SJCRH30 (cell line): ENCODE data around the gene CACNA1C. TPM values are rescaled to one million over a fixed set of nuclear protein-coding genes. Genes with fewer than 3 reads are reported as not detected.
A peak's percentile ranks its signal among the peaks of the same experiment; 100 is the strongest.

Source experiments
- DNase-seq, 2 experiments: peaks; one replicate each; pipeline ENCODE4 v3.0.0-alpha.2; 2015 to 2020
- H3K27ac ChIP-seq: fragments of 250-450 bp; sonication (Bioruptor Pico); 2 replicates; pipeline ENCODE4 v1.5.1; 2020; ENCODE audit warnings: mild to moderate bottlenecking, moderate library complexity
- H3K27me3 ChIP-seq: fragments of 250-450 bp; sonication (Bioruptor Pico); 2 replicates; pipeline ENCODE4 v1.5.1; 2020; ENCODE audit warnings: mild to moderate bottlenecking, moderate library complexity
- H3K36me3 ChIP-seq: fragments of 250-450 bp; sonication (Bioruptor Pico); 2 replicates; pipeline ENCODE4 v1.5.1; 2020; ENCODE audit warnings: mild to moderate bottlenecking, moderate library complexity
- H3K4me1 ChIP-seq: fragments of 250-450 bp; sonication (Bioruptor Pico); 2 replicates; pipeline ENCODE4 v1.5.1; 2020; ENCODE audit warnings: mild to moderate bottlenecking, moderate library complexity
- H3K4me3 ChIP-seq: fragments of 250-450 bp; sonication (Bioruptor Pico); 2 replicates; pipeline ENCODE4 v1.5.1; 2020; ENCODE audit warnings: mild to moderate bottlenecking, moderate library complexity
- H3K9me3 ChIP-seq: fragments of 250-450 bp; sonication (Bioruptor Pico); replicated peaks from 2 replicates; pipeline ENCODE4 v1.5.1; 2020; ENCODE audit warnings: mild to moderate bottlenecking, moderate library complexity
- total RNA-seq: library from RNA; depleted of rRNA; stranded (reverse); fragments of >200 nt; shearing (Covaris generic); gene quantifications from 2 replicates; pipeline ENCODE4 v1.2.3, GENCODE V29; 2014

The CACNA1C gene
- total RNA-seq, 1 experiment from 2014 or later: not detected

DNA sequence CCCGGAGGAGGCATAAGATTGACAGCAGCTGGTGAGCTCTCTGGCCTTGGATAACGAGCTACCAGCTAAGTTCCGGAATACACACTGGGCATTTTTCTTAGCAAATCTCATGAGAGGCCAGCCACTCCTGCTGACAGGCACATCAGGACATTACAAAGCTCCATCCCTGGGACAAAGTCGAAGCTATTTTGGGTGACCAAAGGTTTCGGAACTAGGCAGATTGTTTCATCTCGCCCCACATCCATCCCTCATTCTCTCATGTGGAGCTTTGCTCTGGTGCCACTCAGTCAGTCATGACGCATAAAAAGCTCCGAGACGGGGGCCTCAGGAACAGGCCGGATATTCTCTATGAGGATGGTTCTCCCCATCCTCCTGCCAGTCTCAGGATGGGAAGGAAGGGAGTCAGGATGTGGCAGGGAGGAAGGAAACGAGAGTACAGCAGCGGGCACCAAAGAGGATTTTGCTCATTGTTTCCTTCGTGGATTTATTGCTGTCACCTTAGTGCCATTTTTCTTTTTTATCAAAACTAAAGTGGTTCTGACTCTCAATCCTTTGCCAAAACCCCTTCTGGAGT, 488.9 kb downstream of the CACNA1C start:
- H3K9me3 ChIP-seq: no peaks in the 10 kb centered on the region
- H3K4me3 ChIP-seq: no peak overlapping the region
- H3K4me1 ChIP-seq: no peaks in the 10 kb centered on the region
- no peak overlapping the region for H3K27ac ChIP-seq
- H3K27me3 ChIP-seq: peaks cover 4% of the 10 kb centered on the region; the same call in 1 of the 2 replicates
- peak in 1 of 2 experiments; percentile 7 for DNase-seq
- H3K36me3 ChIP-seq: no peaks in the 10 kb centered on the region

DNA sequence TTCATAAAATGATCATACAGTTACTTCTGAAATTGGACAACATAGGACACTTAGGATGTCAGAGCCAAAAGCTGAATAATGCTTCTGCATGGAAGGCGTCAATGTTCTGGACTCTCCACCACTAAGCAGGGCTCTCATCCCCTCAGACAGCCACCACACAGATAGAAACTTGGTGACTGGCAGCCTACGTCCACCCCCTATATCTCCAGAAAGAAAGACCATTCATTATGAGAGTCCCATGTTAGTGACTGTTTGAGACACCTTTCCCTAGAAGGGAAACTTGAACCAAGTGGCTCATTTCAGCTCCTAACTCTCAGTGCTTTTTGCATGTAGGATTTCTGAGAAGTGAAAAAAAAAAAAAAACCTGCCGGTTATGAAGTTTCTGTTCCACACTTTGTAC, 491.0 kb downstream of the CACNA1C start:
- Histone ChIP-seq H3K36me3 (no peaks in the 10 kb centered on the region), H3K9me3 (no peaks in the 10 kb centered on the region), H3K27ac (no peak overlapping the region), H3K4me3 (no peak overlapping the region), H3K27me3 (peaks cover 13% of the 10 kb centered on the region), H3K4me1 (no peaks in the 10 kb centered on the region)
- DNase-seq: no peak

DNA sequence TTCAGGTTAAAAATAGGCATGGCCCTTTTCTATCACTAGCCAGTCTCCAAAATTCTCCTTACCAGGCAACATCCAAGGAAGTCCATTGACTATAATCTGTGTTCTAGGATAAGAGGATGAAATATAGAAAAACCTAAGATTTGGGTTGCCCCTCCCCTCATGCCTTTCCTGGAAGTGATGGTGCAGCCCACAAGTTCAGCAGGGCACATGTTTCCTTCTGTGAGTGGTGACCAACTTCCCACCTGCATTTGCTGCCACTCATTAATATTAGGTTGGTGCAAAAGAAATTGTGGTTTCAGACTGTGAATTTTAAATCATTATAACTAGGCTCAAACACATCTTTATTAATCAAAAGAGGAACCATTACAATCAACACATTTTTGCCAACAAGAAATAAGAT, 491.4 kb downstream of the CACNA1C start:
- Histone ChIP-seq H3K27ac (no peak overlapping the region), H3K4me1 (no peaks in the 10 kb centered on the region), H3K27me3 (peaks cover 13% of the 10 kb centered on the region), H3K9me3 (no peaks in the 10 kb centered on the region), H3K36me3 (no peaks in the 10 kb centered on the region), H3K4me3 (no peak overlapping the region)
- DNase-seq: no peak

DNA sequence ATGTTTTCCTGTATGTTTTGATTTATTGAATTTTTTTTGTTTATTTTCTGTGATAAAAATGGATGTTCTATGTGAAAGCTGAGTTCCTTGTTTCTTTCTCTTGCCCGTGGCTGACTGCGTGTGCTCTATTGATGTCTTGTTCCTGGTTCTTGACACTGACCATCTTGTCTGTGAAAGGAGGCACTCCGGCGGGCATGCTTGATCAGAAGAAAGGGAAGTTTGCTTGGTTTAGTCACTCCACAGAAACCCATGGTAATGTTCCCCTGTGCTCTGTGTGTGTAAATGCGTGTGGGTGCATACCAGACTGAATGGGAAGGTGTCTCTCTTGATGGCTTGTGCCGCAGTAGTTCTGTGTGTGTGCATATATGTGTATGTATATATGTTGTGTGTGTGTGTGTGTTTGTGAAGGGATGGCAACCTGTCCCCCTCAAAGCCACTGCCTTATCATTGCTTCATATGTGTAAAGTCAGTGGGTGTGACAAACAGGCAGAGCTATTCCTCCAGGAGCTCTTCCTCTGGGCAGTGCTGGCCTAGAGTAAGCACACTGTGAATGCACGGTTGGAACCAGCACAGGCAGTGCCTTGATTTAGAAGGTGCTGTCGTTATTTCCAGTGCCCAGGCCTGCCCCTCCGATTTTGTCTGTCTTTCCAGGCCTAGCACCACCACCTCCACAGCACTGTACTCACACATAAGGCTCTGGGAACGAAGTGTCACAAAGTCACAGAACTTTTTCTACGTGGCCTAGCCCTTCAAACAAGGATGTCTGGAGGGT, 494.7 kb downstream of the CACNA1C start:
- Histone ChIP-seq H3K4me3 (no peak overlapping the region), H3K9me3 (no peaks in the 10 kb centered on the region), H3K4me1 (no peaks in the 10 kb centered on the region), H3K27me3 (peaks cover 30% of the 10 kb centered on the region), H3K36me3 (no peaks in the 10 kb centered on the region), H3K27ac (no peak overlapping the region)
- DNase-seq: no peak

DNA sequence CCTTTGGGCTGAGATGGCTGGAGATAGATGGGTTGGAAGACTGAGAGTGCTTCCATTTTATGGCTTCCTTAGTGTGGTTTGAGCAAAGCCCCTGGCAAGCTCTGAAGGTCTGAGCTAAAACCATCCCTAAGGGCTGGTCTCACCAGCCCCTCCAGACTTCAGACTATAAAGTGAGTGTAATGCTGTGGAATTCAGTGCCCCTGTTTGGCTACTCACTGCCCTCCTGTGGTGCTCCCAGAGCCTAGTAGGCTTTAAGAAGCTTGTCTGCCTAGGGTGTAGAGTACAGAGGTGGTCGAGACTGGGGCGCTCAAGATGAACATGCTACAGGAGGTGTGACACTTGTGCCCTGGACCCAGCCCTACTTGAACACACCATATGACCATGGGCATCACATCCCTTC, 495.3 kb downstream of the CACNA1C start:
- peaks cover 36% of the 10 kb centered on the region for H3K27me3 ChIP-seq
- no peak for DNase-seq

DNA sequence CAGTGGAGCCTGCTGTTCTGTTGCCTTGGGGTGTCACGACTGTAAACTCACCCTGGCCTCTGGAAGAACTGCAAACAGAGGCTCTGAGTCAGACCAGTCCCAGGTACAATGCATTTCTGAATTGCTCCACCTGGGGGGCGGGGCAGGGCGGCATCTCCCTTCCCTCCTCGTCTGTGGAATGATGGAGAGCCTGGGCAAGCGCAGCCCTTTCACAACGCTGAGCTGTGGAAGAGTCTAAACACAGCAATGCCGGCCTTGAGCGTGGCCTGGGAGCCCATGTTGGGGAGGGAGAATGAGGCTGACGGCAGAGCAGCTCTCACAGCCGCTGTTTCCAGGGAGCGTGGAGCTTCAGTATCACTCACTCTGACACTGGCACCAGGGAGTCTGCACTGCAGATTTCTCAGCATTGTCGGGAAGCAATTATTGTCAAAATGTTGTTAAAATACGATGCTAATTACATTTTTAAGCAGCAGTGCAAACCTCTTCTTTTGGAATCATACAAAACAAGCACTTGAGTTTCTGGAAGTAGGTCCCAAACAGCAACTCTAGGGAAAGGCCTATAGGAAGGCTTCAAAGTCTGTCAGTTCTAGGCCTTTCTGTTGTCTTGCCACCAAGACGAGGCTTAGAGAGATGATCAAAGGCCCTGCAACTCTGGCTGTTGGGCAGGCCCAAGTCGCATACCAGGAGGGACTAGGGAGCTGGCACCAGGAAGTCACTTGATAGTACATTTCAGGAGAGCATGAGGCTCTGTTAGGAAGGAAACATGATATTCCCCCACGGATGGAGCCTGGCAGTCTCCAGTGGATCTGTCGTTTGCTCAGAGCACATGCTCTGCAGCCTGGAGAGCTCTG, 498.0 kb downstream of the CACNA1C start:
- Histone ChIP-seq H3K27me3 (peaks cover 51% of the 10 kb centered on the region), H3K4me1 (no peaks in the 10 kb centered on the region), H3K27ac (no peak overlapping the region), H3K9me3 (no peaks in the 10 kb centered on the region), H3K4me3 (no peak overlapping the region), H3K36me3 (no peaks in the 10 kb centered on the region)
- no peak for DNase-seq

More for the DNA sequence above, 495.3 kb downstream of the CACNA1C start:
- Histone ChIP-seq H3K27ac (no peak overlapping the region), H3K4me3 (no peak overlapping the region), H3K36me3 (no peaks in the 10 kb centered on the region), H3K9me3 (no peaks in the 10 kb centered on the region), H3K4me1 (no peaks in the 10 kb centered on the region)

DNA sequence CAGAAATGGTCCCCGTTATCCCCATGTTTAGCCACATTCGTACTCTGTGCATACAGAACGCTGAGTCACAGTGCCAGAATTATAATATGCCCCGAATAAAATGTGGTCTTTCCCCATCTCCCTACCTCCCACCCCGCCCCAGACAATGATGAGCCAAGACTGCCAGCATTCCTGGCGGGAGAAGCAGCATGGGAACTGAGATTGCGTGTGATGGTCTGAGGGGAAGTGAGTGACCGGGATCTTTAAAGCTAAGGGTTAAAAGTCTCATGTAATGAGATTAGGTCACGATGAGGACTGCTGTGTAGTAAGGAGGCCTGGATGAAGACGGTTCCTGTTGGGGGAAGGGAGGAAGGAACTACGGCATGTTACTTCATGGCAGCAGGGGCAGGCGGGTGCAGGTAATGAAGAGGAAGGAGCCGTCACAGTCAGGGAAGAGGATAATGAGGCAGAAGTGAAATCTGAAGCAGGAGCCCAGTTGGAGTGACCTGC, 498.7 kb downstream of the CACNA1C start:
- DNase-seq: no peak
- Histone ChIP-seq H3K4me1 (no peaks in the 10 kb centered on the region), H3K27me3 (peaks cover 54% of the 10 kb centered on the region)

DNA sequence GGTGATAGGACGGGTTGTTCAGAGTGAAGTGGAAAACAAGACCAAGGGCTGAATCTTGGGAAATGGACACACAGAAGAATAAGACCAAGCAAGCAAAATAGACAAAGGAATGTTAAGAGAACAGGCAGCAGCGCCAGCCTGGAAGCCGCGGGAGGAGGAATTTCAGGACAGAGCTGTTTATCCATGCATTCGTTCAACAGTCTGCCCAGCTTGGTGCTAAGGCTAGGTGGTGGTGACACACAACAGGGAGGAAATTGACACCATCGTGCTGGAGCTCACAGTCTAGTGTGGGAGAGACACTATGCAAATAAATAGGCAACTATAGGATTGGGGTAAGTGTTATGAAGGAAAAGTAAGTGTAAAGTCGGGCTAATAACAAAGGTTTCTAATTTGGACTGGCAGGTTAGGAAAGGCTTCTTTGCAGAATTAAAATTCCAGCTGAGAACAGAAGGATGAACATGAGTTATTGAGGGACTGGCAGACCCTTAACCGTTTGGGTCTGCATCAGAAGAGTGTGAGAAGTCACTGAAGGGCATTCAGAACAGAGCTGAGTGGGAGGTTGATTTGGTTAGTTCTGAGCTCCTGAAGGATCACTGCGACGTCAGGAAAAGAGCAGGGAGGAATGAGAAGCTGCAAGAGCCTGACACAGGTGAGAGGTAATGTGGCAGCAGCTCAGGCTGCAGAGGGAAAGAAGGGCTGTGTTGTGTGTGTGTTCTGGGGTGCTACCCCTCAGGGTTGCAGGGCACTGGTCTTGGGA, 499.4 kb downstream of the CACNA1C start:
- no peak overlapping the region for H3K27ac ChIP-seq
- H3K4me1 ChIP-seq: no peaks in the 10 kb centered on the region
- H3K36me3 ChIP-seq: no peaks in the 10 kb centered on the region
- no peak for DNase-seq
- H3K4me3 ChIP-seq: no peak overlapping the region
- peaks cover 60% of the 10 kb centered on the region for H3K27me3 ChIP-seq
- H3K9me3 ChIP-seq: no peaks in the 10 kb centered on the region

More for the DNA sequence above, 498.7 kb downstream of the CACNA1C start:
- H3K4me3 ChIP-seq: no peak overlapping the region
- H3K27ac ChIP-seq: no peak overlapping the region
- no peaks in the 10 kb centered on the region for H3K36me3 ChIP-seq
- H3K9me3 ChIP-seq: no peaks in the 10 kb centered on the region

DNA sequence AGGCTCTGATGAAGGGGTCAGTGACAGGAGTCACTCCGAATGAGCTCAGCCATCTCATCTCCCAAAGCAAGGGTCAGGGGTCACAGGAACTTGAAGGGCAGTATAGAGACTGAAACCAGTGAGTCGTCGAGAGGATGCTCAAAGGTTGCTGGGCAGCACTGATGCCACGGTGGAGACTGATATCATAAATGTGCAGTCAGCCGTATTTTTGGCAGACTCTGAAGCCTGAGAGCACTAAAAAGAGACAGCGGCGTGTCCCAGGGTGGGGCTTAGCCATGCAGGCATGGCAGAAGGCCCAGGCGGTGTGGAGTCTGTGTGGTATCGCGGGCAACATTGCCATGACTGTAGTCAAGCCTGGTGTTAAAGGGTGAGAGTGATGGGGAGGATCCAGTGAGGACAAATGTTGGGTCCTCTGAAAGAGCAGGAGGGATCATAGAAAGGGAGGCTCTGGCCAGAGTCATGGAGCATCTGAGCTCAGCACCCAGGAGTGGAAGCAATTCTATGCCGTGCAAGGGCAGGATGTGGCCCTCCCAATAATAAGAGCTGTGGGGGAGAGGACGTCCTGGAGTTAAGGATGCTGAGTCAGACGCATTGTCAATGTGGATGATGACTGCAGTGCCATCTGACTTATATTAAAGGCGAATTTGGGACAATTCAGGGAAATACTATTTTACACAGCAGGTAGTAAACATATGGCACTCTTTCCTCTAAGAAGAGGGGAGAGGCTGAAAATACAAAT, 500.8 kb downstream of the CACNA1C start:
- Histone ChIP-seq H3K4me1 (no peaks in the 10 kb centered on the region), H3K27ac (no peak overlapping the region), H3K4me3 (no peak overlapping the region), H3K27me3 (peaks cover 51% of the 10 kb centered on the region), H3K9me3 (no peaks in the 10 kb centered on the region), H3K36me3 (no peaks in the 10 kb centered on the region)
- DNase-seq: no peak

DNA sequence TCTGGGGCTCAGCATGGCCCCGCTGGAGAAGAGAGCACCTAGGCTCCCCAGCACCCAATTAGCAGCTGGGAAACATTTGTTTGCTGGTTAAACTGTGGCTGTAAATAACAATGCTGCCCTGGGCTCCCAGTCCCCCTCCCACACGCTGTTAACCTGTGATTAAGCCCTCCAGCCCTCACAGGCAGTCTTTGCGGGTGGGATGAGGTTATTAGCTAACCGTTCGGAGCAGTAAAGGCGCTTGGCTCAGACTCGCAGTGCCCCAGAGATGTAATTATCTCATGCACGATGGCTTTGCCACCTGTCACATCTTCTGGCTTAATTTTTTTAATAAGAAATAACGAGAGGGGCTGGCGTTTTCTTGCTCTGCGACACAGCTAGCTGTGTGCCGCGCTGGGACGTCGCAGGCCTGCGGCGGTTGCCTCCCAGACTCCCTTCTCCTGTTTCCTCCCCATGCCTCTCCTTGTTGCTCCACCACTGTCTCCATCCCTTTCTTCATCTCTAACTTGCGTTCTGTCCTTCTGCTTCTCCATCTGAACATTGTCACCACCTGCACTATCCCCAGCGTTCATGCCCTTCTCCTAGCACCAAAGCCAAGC, 502.8 kb downstream of the CACNA1C start:
- H3K27ac ChIP-seq: no peak overlapping the region
- DNase-seq: no peak
- peaks cover 46% of the 10 kb centered on the region for H3K27me3 ChIP-seq
- H3K4me3 ChIP-seq: no peak overlapping the region
- no peaks in the 10 kb centered on the region for H3K9me3 ChIP-seq
- no peaks in the 10 kb centered on the region for H3K36me3 ChIP-seq
- H3K4me1 ChIP-seq: no peaks in the 10 kb centered on the region

DNA sequence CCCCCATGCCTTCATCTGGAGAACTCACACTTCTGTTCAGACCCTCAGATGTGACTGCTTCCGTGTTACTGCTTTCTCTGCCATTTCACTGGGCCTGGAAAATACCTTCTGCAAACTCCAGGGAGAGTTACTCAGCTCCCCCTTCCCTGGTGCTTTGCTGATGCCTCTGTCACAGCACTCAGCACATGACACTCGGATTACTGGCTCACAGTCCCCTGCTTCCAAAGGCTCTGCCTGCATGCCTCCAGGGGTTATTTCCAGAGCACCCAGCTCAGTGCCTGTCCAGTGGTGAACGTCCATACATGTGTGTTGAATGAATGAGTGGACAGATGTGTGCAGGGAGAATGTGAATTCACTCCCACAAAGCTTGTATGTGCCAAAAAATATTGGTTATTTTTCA, 504.8 kb downstream of the CACNA1C start:
- no peak overlapping the region for H3K27ac ChIP-seq
- no peaks in the 10 kb centered on the region for H3K9me3 ChIP-seq
- DNase-seq: no peak
- no peaks in the 10 kb centered on the region for H3K36me3 ChIP-seq
- H3K4me3 ChIP-seq: no peak overlapping the region
- H3K4me1 ChIP-seq: no peaks in the 10 kb centered on the region
- H3K27me3 ChIP-seq: peaks cover 33% of the 10 kb centered on the region

DNA sequence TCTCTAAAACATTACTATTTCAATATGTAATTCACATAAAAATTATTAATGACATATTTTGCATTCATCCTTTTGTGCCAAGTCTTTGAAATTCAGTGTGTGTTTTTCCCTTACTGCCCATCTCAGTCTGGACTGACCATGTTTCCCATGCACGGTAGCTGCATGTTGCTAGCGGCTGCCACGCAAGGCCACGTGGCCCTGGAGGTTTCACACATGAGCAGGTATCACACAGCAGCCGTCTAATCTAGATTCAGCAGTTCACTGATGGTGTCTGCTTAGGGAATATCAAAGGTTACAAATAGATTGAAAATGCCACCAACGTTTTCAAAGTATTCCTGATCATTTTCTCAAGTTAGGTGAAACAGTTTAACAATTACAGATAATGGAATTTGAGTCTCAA, 507.1 kb downstream of the CACNA1C start:
- Histone ChIP-seq H3K36me3 (no peaks in the 10 kb centered on the region), H3K4me3 (no peak overlapping the region), H3K4me1 (no peaks in the 10 kb centered on the region), H3K27ac (no peak overlapping the region), H3K27me3 (peaks cover 19% of the 10 kb centered on the region), H3K9me3 (no peaks in the 10 kb centered on the region)
- DNase-seq: no peak

DNA sequence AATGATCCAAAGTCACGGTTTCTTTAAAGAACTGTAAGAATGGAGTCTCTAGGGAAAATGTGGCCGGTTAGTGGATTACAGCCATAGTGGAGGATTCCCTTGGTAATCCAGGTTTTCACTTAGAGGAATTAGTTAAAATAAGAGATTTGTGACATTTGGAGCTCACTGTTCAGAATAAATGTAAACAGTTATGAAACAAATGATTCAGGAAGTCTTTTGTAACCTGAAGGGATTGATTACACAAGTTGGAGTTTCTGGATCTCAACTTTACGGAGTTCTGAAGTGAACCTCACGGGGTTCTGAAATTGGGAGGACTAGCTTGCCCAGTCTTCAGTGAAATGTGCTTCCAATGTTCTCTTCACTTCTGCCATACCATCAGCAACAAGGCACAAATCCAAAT, 507.6 kb downstream of the CACNA1C start:
- no peak for DNase-seq
- no peak overlapping the region for H3K27ac ChIP-seq
- no peaks in the 10 kb centered on the region for H3K9me3 ChIP-seq
- H3K4me3 ChIP-seq: no peak overlapping the region
- H3K36me3 ChIP-seq: no peaks in the 10 kb centered on the region
- H3K4me1 ChIP-seq: no peaks in the 10 kb centered on the region
- peaks cover 15% of the 10 kb centered on the region for H3K27me3 ChIP-seq

DNA sequence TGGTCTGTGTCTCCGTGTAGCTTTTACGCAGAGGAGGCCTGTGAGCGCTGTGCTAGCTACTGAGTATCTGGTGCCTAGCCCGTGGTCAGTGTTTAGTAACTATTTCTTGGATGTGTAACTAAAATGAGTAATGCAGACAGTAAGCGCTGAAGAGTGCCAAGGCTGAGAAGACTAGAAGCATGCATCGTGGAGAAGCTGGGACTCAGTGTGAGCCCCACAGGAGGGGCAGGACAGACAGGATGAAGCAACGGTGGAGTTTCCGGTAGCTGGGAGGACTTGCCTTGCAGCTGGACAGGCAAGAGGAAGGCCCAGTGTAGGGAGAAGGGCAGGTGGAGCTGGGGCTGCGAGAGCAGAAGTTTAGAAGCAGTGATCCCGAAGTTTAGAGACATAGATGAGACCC, 508.6 kb downstream of the CACNA1C start:
- H3K27ac ChIP-seq: no peak overlapping the region
- no peaks in the 10 kb centered on the region for H3K9me3 ChIP-seq
- H3K27me3 ChIP-seq: peaks cover 14% of the 10 kb centered on the region
- H3K36me3 ChIP-seq: no peaks in the 10 kb centered on the region
- no peak overlapping the region for H3K4me3 ChIP-seq
- no peak for DNase-seq
- H3K4me1 ChIP-seq: no peaks in the 10 kb centered on the region
